Esophagus squamous epithelium (tissue), 4 donors: ENCODE measurements around the gene ROCK2.

Source experiments
- CTCF ChIP-seq, 6 experiments: fragments of 450-650 bp in 4 of 6; fragments of 200-600 bp in 2 of 6; sonication (generic) in 2 of 6; IDR thresholded peaks; one replicate each; pipeline ENCODE4 v1.5.1; 2016 to 2019; ENCODE audit warnings: antibody characterized with exemption in 6 of 6, mild to moderate bottlenecking in 4 of 6, moderate library complexity in 4 of 6
- POLR2A ChIP-seq, 4 donors: fragments of 450-650 bp; IDR thresholded peaks; one replicate each; pipeline ENCODE4 v1.6.1; 2017; ENCODE audit warnings: antibody characterized with exemption in 4 of 4, mild to moderate bottlenecking in 4 of 4, moderate library complexity in 3 of 4

- no peak for TF ChIP-seq CTCF (IDR thresholded peaks at IDR 0.05)
- no peak for TF ChIP-seq POLR2A (IDR thresholded peaks at IDR 0.05)
These were observed 43.4 kb upstream of the ROCK2 start for GRCh38 chr2:11387843-11388242.
